ENCODE measurements around the gene ZNF358. TPM values are rescaled to one million over a fixed set of nuclear protein-coding genes. Genes with fewer than 3 reads are reported as not detected.

Gene ZNF358
- polyA plus RNA-seq, 1 donor from 2014 or later = 1.3 TPM

DNA sequence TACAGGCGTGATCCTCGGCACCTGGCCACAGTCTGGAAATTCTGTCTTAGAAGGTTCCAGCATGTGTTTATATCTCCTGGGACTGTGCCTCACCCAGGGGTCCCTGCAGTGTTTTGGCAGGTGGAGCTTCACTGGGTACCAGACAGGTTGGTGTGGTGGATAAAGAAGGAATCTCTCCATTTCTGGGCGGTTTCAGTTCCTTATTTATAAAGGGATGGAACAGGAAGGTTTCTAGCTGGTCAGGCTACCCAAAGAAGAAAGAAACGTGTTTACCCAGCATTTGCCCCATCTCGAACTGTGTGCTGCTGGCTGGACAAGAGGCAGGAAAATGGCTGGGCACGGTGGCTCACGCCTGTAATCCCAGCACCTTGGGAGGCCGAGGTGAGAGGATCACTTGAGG lies 29.4 kb downstream of the ZNF358 start:
- peaks cover 11 to 12% (median 11%) of the 10 kb centered on the region in 3 donors for H3K4me1 Mint-ChIP-seq
- peak overlapping the region in 1 of 3 donors; percentile 9 for H3K27ac Mint-ChIP-seq
- H3K36me3 Mint-ChIP-seq = peaks cover 9% of the 10 kb centered on the region
- no peaks in the 10 kb centered on the region for H3K9me3 Mint-ChIP-seq
- H3K4me3 Mint-ChIP-seq = no peak overlapping the region
- H3K27me3 Mint-ChIP-seq = no peaks in the 10 kb centered on the region

DNA sequence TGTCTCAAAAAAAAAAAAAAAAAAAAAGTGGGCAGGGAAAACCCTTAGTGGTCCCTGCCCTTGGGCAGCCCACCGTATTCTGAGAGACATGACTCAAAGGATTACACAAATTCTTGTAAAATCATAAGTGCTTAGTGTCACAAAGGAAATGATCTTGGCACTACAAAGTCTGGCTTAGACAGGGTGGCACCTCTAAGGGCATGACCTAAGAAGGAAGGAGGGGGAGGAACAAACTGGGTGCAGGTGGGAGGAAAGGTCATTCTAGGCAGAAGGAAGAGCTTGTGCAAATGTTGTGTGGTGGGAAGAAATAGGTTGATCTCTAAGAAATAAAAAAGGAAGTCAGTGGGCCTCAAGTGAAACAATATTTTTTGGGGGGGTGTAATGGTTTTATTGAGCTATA lies 30.0 kb downstream of the ZNF358 start:
- H3K9me3 Mint-ChIP-seq = no peaks in the 10 kb centered on the region
- peaks cover 9% of the 10 kb centered on the region for H3K36me3 Mint-ChIP-seq
- H3K27me3 Mint-ChIP-seq = no peaks in the 10 kb centered on the region
- H3K27ac Mint-ChIP-seq = peak overlapping the region in 1 of 3 donors; percentile 0
- H3K4me1 Mint-ChIP-seq = peaks cover 11 to 12% (median 11%) of the 10 kb centered on the region in 3 donors
- H3K4me3 Mint-ChIP-seq = peak overlapping the region in 2 of 4 donors; percentile 18 to 63

DNA sequence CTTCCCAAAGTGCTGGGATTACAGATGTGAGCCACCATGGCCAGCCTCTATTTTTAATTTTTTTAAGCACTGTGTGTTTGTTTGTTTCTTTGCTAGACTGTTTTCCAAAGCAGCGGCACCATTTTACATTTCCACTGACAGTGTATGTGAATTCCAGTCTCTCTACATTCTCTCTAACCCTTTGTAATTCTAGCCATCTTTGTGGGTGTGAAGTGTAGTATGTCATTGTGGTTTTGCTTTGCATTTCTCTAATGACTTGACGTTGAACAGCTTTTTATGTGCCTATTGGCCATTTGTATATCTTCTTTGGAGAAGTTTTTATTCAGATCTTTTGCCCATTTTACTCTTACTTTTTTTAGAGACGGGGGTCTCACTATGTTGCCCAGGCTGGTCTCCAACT lies 31.3 kb downstream of the ZNF358 start:
- Mint-ChIP-seq H3K9me3 (no peaks in the 10 kb centered on the region), H3K27ac (peak overlapping the region in 1 of 3 donors; percentile 46), H3K36me3 (peaks cover 9% of the 10 kb centered on the region), H3K4me3 (peak overlapping the region in 2 of 4 donors; percentile 11 to 12), H3K27me3 (no peaks in the 10 kb centered on the region), H3K4me1 (peaks cover 12 to 14% (median 12%) of the 10 kb centered on the region in 3 donors)

DNA sequence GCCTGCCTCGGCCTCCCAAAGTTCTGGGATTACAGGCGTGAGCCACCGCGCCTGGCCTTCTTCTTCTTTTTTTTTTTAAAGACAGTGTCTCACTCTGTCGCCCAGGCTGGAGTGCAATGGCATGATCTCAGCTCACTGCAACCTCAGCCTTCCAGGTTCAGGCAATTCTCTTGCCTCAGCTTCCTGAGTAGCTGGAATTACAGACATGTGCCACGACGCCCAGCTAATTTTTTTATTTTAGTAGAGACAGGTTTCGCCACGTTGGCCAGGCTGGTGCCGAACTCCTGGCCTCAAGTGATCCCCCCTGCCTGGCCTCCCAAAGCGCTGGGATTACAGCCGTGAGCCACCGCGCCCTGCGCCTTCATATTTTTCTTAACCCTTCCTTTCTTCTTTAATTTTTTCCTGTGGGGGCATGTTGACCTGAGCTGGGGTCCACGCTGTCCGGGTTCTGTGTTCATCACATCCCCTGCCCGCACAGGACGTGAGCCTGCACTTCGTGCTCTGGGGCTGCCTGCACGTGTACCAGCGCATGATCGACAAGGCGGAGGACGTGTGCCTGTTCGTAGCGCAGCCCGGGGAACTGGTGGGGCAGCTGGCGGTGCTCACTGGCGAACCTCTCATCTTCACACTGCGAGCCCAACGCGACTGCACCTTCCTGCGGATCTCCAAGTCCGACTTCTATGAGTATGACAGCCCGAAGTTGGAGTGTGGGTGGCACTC lies 33.7 kb downstream of the ZNF358 start:
- Mint-ChIP-seq H3K36me3 (peaks cover 8% of the 10 kb centered on the region), H3K4me1 (peaks cover 9 to 10% (median 9%) of the 10 kb centered on the region in 3 donors), H3K4me3 (peak overlapping the region in 1 of 4 donors; percentile 32), H3K9me3 (no peaks in the 10 kb centered on the region), H3K27me3 (no peaks in the 10 kb centered on the region), H3K27ac (no peak overlapping the region)

DNA sequence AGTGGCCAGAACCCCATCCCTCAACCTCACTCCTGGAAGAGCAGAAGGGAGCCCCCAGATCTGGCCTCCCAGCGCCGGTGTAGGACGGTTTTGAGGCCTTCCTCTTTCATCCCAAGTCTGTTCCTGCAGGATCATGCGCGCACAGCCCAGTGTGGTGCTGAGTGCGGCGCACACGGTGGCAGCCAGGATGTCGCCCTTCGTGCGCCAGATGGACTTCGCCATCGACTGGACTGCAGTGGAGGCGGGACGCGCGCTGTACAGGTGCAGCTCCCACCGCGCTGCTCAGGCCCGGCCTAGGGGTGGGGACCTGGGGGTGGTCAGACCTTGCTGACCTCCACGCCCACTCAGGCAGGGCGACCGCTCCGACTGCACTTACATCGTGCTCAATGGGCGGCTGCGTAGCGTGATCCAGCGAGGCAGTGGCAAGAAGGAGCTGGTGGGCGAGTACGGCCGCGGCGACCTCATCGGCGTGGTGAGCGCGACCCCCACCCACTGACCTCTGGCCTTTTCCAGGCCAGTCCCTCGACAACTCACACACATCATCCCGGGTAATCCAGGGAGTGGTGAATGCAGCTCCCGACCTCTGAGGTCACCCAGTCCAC lies 34.4 kb downstream of the ZNF358 start:
- Mint-ChIP-seq H3K4me3 (peak overlapping the region in 1 of 4 donors; percentile 49), H3K4me1 (peaks cover 6 to 10% (median 8%) of the 10 kb centered on the region in 3 donors), H3K27ac (no peak overlapping the region), H3K27me3 (no peaks in the 10 kb centered on the region), H3K9me3 (no peaks in the 10 kb centered on the region), H3K36me3 (peaks cover 8% of the 10 kb centered on the region)

DNA sequence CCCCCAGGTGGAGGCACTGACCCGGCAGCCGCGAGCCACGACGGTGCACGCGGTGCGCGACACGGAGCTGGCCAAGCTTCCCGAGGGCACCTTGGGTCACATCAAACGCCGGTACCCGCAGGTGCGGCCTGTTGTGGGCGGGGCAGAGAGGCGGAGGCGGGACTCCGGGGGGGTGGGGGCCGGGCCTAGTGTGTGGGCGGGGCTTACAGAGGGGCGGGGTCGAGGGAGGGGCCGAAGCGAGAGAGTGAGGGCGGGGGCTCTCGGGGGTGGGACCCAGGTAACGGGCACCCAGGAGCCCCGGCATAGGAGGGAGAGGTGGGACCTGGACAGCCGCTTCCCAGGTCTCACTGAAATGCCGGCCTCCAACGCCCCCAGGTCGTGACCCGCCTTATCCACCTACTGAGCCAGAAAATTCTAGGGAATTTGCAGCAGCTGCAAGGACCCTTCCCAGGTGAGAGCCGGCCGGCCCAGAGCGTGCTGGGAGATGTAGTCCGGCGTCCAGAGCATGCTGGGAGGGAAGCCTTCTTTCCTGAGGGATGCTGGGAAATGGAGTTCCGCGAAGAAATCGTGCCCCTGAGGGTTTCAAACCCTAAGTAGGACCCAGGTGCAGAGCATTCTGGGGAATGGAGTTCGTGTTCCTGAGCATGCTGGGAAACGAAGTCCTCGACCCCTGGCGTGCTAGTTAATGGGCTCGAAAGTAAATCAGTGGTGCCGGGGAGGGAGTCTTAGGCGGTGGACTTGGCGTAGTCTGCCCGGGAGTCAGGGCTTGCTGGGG lies 35.3 kb downstream of the ZNF358 start:
- H3K36me3 Mint-ChIP-seq = peaks cover 5% of the 10 kb centered on the region
- H3K27ac Mint-ChIP-seq = no peak overlapping the region
- H3K9me3 Mint-ChIP-seq = no peaks in the 10 kb centered on the region
- H3K27me3 Mint-ChIP-seq = no peaks in the 10 kb centered on the region
- H3K4me1 Mint-ChIP-seq = peaks cover under 1 to 7% (median 3%) of the 10 kb centered on the region in 3 donors
- peak overlapping the region in 1 of 4 donors; percentile 39 for H3K4me3 Mint-ChIP-seq

DNA sequence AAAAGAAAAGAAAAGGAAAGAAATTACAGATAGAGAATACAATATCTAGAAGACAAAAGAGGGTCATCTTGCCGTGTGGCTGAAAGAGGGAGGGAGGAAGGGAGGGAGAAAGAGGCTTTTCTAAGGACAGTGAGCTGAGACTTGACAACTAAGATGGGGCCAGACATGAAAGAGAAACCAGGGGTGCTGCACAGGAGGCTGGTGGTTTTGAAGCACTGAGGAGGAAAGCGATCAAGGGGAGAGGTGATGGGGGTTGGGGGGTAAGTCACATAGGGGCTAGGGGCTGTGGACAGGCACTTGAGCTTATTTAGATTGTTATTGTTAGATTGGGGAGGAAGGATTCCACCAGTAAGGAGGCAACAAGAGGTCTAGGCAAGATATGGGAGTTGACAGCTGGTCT lies 36.9 kb downstream of the ZNF358 start:
- no peak overlapping the region for H3K27ac Mint-ChIP-seq
- no peaks in the 10 kb centered on the region for H3K9me3 Mint-ChIP-seq
- H3K36me3 Mint-ChIP-seq = peaks cover 3% of the 10 kb centered on the region
- no peak overlapping the region for H3K4me3 Mint-ChIP-seq
- H3K4me1 Mint-ChIP-seq = peaks cover 0 to 7% (median 3%) of the 10 kb centered on the region in 3 donors
- no peaks in the 10 kb centered on the region for H3K27me3 Mint-ChIP-seq

DNA sequence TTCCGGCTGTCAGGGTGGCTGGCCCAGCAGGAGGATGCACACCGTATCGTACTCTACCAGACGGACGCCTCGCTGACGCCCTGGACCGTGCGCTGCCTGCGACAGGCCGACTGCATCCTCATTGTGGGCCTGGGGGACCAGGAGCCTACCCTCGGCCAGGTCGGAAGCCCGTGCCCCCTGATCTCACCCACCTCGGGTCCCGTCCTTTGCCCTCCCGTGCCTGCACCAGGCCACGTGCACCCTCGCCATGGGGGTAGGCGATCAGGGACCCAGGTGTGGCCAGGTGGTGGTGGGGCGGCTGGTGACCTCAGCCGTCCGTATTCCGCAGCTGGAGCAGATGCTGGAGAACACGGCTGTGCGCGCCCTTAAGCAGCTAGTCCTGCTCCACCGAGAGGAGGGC lies 38.7 kb downstream of the ZNF358 start:
- Mint-ChIP-seq H3K4me1 (peaks cover 0 to 7% (median 3%) of the 10 kb centered on the region in 3 donors), H3K36me3 (peaks cover 8% of the 10 kb centered on the region), H3K27me3 (no peaks in the 10 kb centered on the region), H3K4me3 (no peak overlapping the region), H3K9me3 (no peaks in the 10 kb centered on the region), H3K27ac (no peak overlapping the region)

DNA sequence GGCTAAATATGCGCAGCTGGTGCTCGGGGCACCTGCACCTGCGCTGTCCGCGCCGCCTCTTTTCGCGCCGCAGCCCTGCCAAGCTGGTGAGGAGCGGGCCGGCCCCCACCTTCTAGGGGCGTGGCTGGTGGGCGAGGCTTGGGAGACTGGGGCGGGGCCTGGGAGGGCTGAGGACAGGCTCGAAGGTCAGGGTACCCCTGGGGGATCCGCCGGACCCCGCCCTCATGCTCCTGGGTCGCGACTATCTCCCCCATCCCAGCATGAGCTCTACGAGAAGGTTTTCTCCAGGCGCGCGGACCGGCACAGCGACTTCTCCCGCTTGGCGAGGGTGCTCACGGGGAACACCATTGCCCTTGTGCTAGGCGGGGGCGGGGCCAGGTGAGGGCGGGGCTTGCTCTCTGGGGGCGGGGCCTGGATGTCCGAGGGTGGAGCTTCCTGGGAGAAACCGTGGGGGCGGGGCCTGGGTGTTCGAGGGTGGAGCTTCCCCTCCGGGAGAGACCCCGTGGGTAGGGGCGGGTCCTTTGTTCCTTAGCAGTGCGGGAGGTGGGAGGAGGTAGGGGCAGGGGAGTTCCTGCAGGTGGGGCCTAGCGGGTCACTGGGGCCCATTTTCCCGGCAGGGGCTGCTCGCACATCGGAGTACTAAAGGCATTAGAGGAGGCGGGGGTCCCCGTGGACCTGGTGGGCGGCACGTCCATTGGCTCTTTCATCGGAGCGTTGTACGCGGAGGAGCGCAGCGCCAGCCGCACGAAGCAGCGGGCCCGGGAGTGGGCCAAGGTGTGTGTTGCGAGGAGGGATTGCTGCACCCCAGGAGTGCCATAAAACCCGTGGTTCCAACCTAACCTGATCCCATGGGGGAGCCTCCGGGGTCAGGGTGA lies 39.3 kb downstream of the ZNF358 start:
- no peak overlapping the region for H3K27ac Mint-ChIP-seq
- peaks cover 10% of the 10 kb centered on the region for H3K36me3 Mint-ChIP-seq
- H3K9me3 Mint-ChIP-seq = peaks cover 0 to 1% (median 0%) of the 10 kb centered on the region in 3 donors
- no peaks in the 10 kb centered on the region for H3K27me3 Mint-ChIP-seq
- peaks cover 0 to 7% (median 3%) of the 10 kb centered on the region in 3 donors for H3K4me1 Mint-ChIP-seq
- no peak overlapping the region for H3K4me3 Mint-ChIP-seq

DNA sequence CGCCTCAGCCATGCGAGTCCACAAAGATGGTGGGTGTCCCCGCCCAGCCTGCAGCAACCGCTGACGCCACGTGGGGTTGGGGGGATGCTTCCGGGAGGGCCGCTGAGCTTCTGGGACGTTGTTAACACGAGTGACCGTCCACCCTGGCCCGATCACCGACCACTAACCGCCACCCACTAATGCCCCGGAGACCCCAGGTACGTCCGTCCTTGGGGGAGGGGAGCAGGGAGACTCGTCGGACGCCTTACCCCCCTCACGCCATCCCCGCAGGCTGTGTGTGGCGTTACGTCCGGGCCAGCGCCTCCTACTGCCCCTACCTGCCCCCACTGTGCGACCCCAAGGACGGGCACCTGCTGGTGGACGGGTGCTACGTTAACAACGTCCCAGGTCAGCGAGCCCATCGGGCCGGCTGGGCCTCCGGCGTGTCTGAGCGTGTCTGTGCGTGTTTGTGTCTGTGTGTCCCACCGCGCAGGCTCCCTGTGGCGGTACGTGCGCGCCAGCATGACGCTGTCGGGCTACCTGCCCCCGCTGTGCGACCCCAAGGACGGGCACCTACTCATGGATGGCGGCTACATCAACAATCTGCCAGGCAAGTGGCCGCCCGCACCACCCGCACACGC lies 40.9 kb downstream of the ZNF358 start:
- H3K4me3 Mint-ChIP-seq = no peak overlapping the region
- peak overlapping the region in 1 of 3 donors; percentile 23 for H3K27ac Mint-ChIP-seq
- H3K9me3 Mint-ChIP-seq = peaks cover 0 to 3% (median 0%) of the 10 kb centered on the region in 3 donors
- peaks cover 0 to 6% (median 0%) of the 10 kb centered on the region in 3 donors for H3K4me1 Mint-ChIP-seq
- no peaks in the 10 kb centered on the region for H3K27me3 Mint-ChIP-seq
- peaks cover 13% of the 10 kb centered on the region for H3K36me3 Mint-ChIP-seq

DNA sequence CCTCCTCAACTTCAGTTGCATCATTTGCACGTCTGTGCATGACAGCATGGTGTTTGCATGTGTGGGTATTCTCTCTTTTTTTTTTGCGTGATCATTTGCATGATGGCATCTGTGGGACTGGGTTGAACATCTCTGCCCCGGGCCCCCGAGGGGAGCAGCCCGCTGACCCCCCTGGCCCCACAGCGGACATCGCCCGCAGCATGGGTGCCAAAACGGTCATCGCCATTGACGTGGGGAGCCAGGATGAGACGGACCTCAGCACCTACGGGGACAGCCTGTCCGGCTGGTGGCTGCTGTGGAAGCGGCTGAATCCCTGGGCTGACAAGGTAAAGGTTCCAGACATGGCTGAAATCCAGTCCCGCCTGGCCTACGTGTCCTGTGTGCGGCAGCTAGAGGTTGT lies 42.8 kb downstream of the ZNF358 start:
- Mint-ChIP-seq H3K9me3 (peaks cover 0 to 3% (median 0%) of the 10 kb centered on the region in 3 donors), H3K4me3 (no peak overlapping the region), H3K27ac (no peak overlapping the region)

DNA sequence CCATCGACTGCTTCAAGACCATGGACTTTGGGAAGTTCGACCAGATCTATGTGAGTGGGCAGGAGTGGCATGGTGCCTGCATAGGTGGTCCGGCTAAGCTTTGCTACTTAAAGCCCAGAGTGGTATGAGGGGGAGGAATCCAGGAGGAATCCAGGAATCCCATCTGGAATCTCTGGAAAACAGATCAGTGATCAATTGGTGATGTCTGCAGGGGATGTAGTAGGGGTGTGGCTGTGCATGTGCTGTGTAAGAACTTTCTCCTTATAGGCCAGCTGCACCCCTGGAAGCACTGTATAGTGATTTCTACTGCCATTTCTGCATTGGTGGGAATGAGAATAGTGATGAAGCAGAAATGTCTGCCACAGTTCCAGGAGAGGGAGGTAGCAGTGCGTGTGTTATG lies 43.2 kb downstream of the ZNF358 start:
- peaks cover 0 to 3% (median 0%) of the 10 kb centered on the region in 3 donors for H3K9me3 Mint-ChIP-seq
- no peaks in the 10 kb centered on the region for H3K27me3 Mint-ChIP-seq
- no peak overlapping the region for H3K4me3 Mint-ChIP-seq
- peaks cover 0 to 3% (median 0%) of the 10 kb centered on the region in 3 donors for H3K4me1 Mint-ChIP-seq
- H3K36me3 Mint-ChIP-seq = peaks cover 11% of the 10 kb centered on the region
- no peak overlapping the region for H3K27ac Mint-ChIP-seq

More for the DNA sequence above, 42.8 kb downstream of the ZNF358 start:
- peaks cover 11% of the 10 kb centered on the region for H3K36me3 Mint-ChIP-seq
- no peaks in the 10 kb centered on the region for H3K27me3 Mint-ChIP-seq
- peaks cover 0 to 3% (median 0%) of the 10 kb centered on the region in 3 donors for H3K4me1 Mint-ChIP-seq

DNA sequence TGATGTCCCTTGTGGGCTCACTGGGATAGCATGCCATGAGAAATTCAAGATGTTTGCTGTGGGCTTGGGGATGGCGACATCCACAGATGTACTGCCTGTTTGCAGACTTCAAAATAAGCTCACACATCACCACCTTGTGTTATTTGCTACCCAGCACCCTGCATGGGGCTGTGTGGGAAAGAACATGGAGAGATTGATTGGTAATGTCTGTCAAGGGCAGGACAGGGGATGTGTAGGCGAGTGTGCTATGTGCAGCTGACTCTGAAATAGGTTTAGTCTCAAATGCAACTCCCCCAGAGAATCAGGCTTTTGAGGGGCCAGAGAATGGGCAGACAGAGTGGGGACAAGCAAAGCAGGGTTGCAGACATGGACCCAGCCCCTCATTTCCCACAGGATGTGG lies 44.4 kb downstream of the ZNF358 start:
- no peaks in the 10 kb centered on the region for H3K27me3 Mint-ChIP-seq
- peak overlapping the region in 1 of 3 donors; percentile 78 for H3K27ac Mint-ChIP-seq
- peaks cover 0 to 3% (median 0%) of the 10 kb centered on the region in 3 donors for H3K4me1 Mint-ChIP-seq
- H3K4me3 Mint-ChIP-seq = no peak overlapping the region
- peaks cover 0 to 3% (median 0%) of the 10 kb centered on the region in 3 donors for H3K9me3 Mint-ChIP-seq
- peaks cover 12% of the 10 kb centered on the region for H3K36me3 Mint-ChIP-seq

DNA sequence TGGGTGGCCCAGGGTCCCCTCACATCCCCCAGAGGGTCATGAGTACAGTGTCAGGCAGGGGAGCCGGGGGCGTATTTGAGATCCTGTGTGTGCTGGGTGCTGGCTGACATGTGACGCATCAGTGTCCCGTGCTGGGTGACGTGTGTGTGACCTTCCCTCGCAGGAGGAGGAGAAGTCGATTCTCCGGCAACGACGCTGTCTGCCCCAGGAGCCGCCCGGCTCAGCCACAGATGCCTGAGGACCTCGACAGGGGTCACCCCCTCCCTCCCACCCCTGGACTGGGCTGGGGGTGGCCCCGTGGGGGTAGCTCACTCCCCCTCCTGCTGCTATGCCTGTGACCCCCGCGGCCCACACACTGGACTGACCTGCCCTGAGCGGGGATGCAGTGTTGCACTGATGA lies 45.4 kb downstream of the ZNF358 start:
- peaks cover 0 to under 1% (median 0%) of the 10 kb centered on the region in 3 donors for H3K4me1 Mint-ChIP-seq
- H3K27ac Mint-ChIP-seq = no peak overlapping the region
- no peaks in the 10 kb centered on the region for H3K27me3 Mint-ChIP-seq
- no peak overlapping the region for H3K4me3 Mint-ChIP-seq
- H3K9me3 Mint-ChIP-seq = peaks cover 0 to 3% (median 0%) of the 10 kb centered on the region in 3 donors
- peaks cover 12% of the 10 kb centered on the region for H3K36me3 Mint-ChIP-seq
